Stimulated activated CD4-positive, alpha-beta T cell treated with anti-CD3 and anti-CD28 coated beads, Interleukin-4, amount 100 ng/mL, for 1 hour (primary cell): ENCODE data around the gene CACNA1D.
"Not testable (repeated sequence)": the region's sequence is repeated elsewhere in the genome, so short reads cannot be mapped to it uniquely, and the experiment has no call there.

ENCODE experiments used
- DNase-seq: peaks from one replicate; pipeline ENCODE4 v3.0.0-alpha.2; 2020

CACNA1D gene

GRCh38 chr3:53618936-53619335, 124.5 kb downstream of the CACNA1D start:
- no peak for DNase-seq

- no peak for DNase-seq
These were observed 129.8 kb downstream of the CACNA1D start for GRCh38 chr3:53624061-53624857.

GRCh38 chr3:53626876-53627275, 132.5 kb downstream of the CACNA1D start:
- DNase-seq, result no peak

GRCh38 chr3:53628536-53629401, 134.4 kb downstream of the CACNA1D start:
- no peak for DNase-seq

GRCh38 chr3:53629402-53629723, 135.0 kb downstream of the CACNA1D start:
- DNase-seq, result no peak

- DNase-seq, result no peak
These were observed 136.1 kb downstream of the CACNA1D start for GRCh38 chr3:53630547-53630946.

- no peak for DNase-seq
These were observed 138.9 kb downstream of the CACNA1D start for GRCh38 chr3:53633197-53633787.

- DNase-seq, result no peak
These were observed 140.6 kb downstream of the CACNA1D start for GRCh38 chr3:53635041-53635440.

- DNase-seq, result not testable (repeated sequence)
These were observed 144.4 kb downstream of the CACNA1D start for GRCh38 chr3:53638806-53639205.

GRCh38 chr3:53641397-53641796, 147.0 kb downstream of the CACNA1D start:
- no peak for DNase-seq

- DNase-seq, result no peak
These were observed 147.8 kb downstream of the CACNA1D start for GRCh38 chr3:53642211-53642610.

GRCh38 chr3:53643757-53644156, 149.3 kb downstream of the CACNA1D start:
- DNase-seq, result no peak

- no peak for DNase-seq
These were observed 151.3 kb downstream of the CACNA1D start for GRCh38 chr3:53645754-53646153.

- DNase-seq, result no peak
These were observed 152.3 kb downstream of the CACNA1D start for GRCh38 chr3:53646723-53647122.

GRCh38 chr3:53649816-53650215, 155.4 kb downstream of the CACNA1D start:
- DNase-seq, result no peak

- DNase-seq, result no peak
These were observed 156.0 kb downstream of the CACNA1D start for GRCh38 chr3:53650424-53650823.

- DNase-seq, result no peak
These were observed 156.7 kb downstream of the CACNA1D start for GRCh38 chr3:53650928-53651661.

GRCh38 chr3:53651927-53652326, 157.5 kb downstream of the CACNA1D start:
- no peak for DNase-seq

- no peak for DNase-seq
These were observed 163.2 kb downstream of the CACNA1D start for GRCh38 chr3:53657651-53658050.

GRCh38 chr3:53658613-53659193, 164.3 kb downstream of the CACNA1D start:
- no peak for DNase-seq

- no peak for DNase-seq
These were observed 165.6 kb downstream of the CACNA1D start for GRCh38 chr3:53659996-53660395.

- no peak for DNase-seq
These were observed 167.1 kb downstream of the CACNA1D start for GRCh38 chr3:53661480-53661879.

- DNase-seq, result not testable (repeated sequence)
These were observed 170.4 kb downstream of the CACNA1D start for GRCh38 chr3:53664812-53665211.
